Ovary (tissue), 3 donors: ENCODE measurements around the gene KCND2.

ENCODE experiments used
- EP300 ChIP-seq: sonication (generic); formaldehyde crosslinking; IDR thresholded peaks from one replicate; pipeline ENCODE4 v1.6.1; 2017; ENCODE audit warnings: antibody characterized with exemption
- POLR2A ChIP-seq: fragments of 450-650 bp; IDR thresholded peaks from one replicate; pipeline ENCODE4 v1.6.1; 2017; ENCODE audit warnings: antibody characterized with exemption, mild to moderate bottlenecking, moderate library complexity
- TF ChIP-seq, protein P1 (sequence below), 3 donors: fragments of 450-650 bp in 2 of 3; fragments of 200-600 bp in 1 of 3; IDR thresholded peaks; one replicate each; pipeline versions ENCODE4 v1.5.1 to v1.8.0; 2016 to 2022; ENCODE audit warnings: antibody characterized with exemption in 3 of 3, mild to moderate bottlenecking in 1 of 3
- donor health status: DM: no; HTN: no; CAD: no.

DNA sequence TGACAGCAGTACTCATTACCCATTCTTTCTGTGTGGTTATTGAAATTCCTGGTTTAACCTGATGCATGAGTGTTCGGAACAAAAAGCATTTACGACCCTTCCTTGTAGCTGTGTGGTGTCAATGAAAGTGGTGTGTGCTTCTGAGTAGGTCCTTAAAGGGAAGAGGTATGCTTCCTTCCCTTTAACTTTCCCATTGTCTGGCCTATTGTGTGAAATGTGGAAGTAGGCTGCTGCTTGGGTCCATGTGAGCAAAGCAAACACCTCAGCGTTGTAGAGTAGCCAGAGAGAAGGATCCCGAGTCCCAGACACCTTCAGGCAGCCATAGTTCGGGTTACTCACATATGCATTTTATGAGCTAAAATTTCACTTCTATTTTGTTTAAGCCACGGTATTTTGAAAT, 510.3 kb downstream of the KCND2 start:
- TF ChIP-seq, protein P1, sequence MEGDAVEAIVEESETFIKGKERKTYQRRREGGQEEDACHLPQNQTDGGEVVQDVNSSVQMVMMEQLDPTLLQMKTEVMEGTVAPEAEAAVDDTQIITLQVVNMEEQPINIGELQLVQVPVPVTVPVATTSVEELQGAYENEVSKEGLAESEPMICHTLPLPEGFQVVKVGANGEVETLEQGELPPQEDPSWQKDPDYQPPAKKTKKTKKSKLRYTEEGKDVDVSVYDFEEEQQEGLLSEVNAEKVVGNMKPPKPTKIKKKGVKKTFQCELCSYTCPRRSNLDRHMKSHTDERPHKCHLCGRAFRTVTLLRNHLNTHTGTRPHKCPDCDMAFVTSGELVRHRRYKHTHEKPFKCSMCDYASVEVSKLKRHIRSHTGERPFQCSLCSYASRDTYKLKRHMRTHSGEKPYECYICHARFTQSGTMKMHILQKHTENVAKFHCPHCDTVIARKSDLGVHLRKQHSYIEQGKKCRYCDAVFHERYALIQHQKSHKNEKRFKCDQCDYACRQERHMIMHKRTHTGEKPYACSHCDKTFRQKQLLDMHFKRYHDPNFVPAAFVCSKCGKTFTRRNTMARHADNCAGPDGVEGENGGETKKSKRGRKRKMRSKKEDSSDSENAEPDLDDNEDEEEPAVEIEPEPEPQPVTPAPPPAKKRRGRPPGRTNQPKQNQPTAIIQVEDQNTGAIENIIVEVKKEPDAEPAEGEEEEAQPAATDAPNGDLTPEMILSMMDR (IDR thresholded peaks at IDR 0.05) = no peak
- no peak for TF ChIP-seq POLR2A
- TF ChIP-seq EP300 = no peak
